Measurements from ENCODE around the gene DNLZ.

DNA sequence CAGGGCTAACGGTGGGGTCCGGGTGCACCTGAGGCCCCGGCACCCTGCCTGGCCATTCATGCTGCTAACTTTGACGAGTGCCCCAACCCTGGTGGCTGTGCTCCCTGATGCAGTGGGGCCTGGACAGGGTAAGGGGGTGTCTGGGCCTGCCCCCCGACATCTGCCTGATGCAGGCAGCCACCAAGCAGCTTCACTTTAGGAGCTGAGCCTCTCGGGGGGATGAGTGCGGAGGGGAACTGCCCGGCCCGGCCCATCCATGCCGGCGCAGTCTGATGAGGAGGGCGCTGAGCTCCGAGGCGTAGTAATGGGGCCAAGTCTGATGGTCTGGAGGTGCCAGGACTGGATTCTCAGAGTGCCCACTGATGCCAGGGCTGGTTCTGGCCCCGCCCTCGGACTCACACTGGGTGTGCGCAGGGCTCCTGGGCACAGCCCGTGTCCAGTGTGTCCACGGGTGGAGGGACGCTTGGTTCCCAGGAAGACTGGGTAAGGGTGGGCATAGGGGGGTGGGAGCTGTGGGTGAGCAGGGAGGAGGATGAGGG lies 16.5 kb downstream of the DNLZ start:
- TF ChIP-seq RAD21 (conservative IDR thresholded peaks at IDR 0.05) (no peak), EP300 (conservative IDR thresholded peaks at IDR 0.05; ENCODE audit: poor library complexity, severe bottlenecking) (no peak), POLR2AphosphoS5 (IDR thresholded peaks at IDR 0.05) (peak; percentile 8)
- TF ChIP-seq, protein P1, sequence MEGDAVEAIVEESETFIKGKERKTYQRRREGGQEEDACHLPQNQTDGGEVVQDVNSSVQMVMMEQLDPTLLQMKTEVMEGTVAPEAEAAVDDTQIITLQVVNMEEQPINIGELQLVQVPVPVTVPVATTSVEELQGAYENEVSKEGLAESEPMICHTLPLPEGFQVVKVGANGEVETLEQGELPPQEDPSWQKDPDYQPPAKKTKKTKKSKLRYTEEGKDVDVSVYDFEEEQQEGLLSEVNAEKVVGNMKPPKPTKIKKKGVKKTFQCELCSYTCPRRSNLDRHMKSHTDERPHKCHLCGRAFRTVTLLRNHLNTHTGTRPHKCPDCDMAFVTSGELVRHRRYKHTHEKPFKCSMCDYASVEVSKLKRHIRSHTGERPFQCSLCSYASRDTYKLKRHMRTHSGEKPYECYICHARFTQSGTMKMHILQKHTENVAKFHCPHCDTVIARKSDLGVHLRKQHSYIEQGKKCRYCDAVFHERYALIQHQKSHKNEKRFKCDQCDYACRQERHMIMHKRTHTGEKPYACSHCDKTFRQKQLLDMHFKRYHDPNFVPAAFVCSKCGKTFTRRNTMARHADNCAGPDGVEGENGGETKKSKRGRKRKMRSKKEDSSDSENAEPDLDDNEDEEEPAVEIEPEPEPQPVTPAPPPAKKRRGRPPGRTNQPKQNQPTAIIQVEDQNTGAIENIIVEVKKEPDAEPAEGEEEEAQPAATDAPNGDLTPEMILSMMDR (IDR thresholded peaks at IDR 0.05; ENCODE audit: poor library complexity, severe bottlenecking), result no peak

All from neural cell (in vitro differentiated cells).